GM21367 (cell line): Measurements from ENCODE around the gene HOOK2.

Experiments used
- ATAC-seq: cut with Tn5 transposase; IDR thresholded peaks from one replicate; pipeline ENCODE4 v1.9.1; 2021; ENCODE audit not compliant: unreplicated experiment

Gene HOOK2

GRCh38 chr19:12794196-12794941 is 19.0 kb upstream of the HOOK2 start:
- no peak for ATAC-seq

DNA sequence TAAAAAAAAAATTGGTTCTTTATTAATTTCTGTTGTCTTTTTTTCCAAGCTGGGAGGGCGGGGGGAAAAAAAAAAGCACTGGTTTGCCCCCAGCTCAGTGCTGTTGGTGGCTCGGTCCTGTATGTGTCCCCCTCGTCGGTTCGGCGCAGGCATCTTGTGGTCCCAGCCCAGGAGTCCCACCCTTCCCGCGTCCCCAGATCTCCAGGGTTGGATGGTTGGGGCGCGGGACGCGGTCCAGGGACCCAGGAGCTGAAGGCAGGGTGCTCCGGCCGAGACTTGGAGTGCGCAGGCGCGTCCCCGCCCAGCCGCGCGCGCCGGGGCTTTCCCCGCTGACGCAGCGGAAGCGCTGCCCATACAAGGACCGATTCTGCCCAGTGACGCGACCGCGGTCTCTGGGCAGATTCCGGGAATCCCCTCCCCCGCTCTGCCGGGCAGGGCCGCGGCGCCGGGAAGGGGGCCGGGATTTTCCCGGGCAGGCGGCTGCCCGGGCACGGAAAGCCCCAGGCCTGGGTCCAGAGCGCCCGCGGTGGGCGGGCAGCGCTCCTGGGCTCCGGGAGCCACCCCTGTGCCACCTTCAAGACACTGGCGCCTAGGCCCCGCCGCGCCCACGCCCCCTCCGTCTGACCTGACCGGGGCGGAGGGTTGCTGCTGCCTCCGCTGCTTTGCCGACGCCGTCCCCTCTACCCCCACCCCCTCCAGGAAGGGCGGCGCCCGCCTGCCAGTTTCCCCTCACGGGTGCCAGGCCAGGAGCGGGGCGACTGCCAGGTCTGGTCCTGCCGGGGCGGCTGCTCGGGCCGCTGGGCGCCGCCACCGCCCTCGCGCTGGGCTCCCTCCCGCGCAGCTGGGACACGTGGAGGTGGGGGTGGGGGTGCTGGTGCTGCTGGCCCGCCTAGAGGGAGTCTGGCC is 18.2 kb upstream of the HOOK2 start:
- ATAC-seq: peak; percentile 26

GRCh38 chr19:12792853-12793289 is 17.5 kb upstream of the HOOK2 start:
- ATAC-seq: no peak

DNA sequence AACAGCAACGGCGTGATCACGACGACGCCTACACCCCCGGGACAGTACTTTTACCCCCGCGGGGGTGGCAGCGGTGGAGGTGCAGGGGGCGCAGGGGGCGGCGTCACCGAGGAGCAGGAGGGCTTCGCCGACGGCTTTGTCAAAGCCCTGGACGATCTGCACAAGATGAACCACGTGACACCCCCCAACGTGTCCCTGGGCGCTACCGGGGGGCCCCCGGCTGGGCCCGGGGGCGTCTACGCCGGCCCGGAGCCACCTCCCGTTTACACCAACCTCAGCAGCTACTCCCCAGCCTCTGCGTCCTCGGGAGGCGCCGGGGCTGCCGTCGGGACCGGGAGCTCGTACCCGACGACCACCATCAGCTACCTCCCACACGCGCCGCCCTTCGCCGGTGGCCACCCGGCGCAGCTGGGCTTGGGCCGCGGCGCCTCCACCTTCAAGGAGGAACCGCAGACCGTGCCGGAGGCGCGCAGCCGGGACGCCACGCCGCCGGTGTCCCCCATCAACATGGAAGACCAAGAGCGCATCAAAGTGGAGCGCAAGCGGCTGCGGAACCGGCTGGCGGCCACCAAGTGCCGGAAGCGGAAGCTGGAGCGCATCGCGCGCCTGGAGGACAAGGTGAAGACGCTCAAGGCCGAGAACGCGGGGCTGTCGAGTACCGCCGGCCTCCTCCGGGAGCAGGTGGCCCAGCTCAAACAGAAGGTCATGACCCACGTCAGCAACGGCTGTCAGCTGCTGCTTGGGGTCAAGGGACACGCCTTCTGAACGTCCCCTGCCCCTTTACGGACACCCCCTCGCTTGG is 16.9 kb upstream of the HOOK2 start:
- no peak for ATAC-seq

GRCh38 chr19:12791345-12792050 is 16.1 kb upstream of the HOOK2 start, which contains the start of gene JUNB:
Gene JUNB (plus strand): TSS chr19:12791486. CDS start chr19:12791772, 286 bp downstream.
- peak; percentile 32 for ATAC-seq

DNA sequence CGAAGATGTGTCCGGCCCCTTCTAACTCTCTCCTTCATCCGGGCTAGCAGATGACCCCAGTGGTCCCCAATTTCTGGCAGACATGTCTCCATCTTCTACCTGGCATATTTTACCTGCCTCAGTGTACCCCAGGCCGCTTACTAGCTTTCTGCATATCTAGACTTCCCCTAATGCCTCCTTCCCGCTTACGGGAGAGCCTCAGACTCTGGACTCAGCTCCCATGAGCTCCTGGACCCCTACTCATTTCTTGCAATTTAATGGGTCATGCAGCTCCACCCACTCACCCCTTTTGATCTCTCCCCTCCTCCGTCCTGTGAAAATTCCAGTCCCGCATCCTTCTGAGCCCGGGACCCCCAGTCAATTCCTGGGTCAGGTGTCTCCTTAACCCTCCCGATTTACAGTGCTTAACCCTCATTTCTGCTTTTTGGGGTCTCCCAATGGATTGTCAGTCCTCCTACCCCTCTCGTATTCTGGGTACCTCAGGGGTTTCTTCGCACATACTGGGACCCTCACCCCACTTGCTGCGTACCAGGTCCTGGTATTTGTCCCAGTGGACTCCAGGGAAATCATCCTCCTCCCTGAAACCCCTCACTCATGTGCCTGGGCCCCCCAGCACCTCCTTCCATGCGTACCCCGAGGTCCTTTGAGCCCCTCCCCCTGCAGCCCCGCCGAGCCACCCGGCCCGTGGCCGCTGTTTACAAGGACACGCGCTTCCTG is 15.4 kb upstream of the HOOK2 start:
- ATAC-seq: no peak

GRCh38 chr19:12789904-12790619 is 14.7 kb upstream of the HOOK2 start:
- ATAC-seq: peak; percentile 25

- ATAC-seq: no peak
These were observed 13.9 kb upstream of the HOOK2 start for GRCh38 chr19:12789098-12789903.

DNA sequence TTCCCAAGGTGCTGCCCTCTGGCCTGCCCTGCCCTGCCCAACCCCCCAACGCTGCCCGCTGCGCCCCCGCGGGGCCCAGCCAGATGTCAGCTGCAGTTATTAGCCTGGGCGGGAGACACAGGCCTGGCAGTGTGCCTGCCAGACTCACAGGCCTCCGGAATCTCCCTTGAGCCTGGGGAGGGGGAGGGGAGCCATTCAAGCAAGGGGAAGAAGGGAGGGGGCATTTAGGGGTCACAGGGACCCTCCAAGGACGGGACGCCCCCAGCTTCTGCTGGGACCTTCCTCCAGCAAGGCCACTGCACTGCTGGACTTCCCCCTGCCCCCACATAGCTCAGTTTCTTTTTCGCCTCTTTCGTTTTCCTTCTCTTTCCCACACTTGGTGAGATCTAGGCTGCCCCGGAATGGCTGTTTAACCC is 13.3 kb upstream of the HOOK2 start:
- no peak for ATAC-seq

DNA sequence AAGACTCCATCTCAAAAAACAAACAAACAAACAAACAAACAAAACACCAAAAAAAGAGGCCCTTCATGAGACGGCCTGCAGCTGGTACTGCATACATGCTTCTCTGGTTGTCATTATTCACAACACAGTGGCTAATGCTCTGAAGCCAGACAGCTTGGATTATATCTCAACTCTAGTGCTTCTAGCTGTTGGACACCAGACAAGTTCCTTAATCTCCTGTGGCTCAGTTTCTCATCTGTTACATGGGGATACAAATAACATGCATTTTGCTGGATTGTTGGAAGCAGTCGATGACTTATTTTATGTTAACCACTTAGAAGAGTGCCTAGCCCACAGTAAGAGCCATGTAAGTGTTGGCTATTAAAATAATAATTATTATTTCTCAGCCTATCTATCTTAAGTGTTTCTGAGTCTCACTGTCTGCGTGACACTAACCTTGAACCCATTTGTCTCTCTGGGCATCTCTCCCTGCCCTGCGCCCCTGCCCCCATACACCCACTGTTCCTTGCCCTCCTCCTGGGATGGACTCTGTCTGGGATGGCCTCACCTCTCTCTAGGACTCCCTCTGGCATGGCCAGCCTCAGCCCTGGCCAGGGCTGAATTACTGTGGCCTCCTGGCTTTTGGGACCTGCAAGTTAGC is 12.8 kb upstream of the HOOK2 start:
- ATAC-seq: no peak

DNA sequence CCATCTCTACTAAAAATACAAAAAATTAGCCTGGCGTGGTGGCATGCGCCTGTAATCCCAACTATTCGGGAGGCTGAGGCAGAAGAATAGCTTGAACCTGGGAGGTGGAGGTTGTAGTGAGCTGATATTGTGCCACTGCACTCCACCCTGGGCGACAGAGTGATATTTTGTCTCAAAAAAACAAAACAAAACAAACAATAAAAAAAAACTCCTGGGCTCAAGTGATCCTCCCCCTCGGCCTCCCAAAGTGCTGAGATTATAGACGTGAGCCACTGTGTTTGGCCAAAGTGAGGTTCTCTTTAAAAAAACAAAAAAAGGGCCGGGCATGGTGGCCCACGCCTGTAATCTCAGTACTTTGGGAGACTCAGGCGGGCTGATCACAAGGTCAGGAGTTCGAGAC is 12.1 kb upstream of the HOOK2 start:
- no peak for ATAC-seq

- no peak for ATAC-seq
These were observed 11.6 kb upstream of the HOOK2 start for GRCh38 chr19:12786952-12787351.

- no peak for ATAC-seq
These were observed 11.0 kb upstream of the HOOK2 start for GRCh38 chr19:12786141-12786870.

DNA sequence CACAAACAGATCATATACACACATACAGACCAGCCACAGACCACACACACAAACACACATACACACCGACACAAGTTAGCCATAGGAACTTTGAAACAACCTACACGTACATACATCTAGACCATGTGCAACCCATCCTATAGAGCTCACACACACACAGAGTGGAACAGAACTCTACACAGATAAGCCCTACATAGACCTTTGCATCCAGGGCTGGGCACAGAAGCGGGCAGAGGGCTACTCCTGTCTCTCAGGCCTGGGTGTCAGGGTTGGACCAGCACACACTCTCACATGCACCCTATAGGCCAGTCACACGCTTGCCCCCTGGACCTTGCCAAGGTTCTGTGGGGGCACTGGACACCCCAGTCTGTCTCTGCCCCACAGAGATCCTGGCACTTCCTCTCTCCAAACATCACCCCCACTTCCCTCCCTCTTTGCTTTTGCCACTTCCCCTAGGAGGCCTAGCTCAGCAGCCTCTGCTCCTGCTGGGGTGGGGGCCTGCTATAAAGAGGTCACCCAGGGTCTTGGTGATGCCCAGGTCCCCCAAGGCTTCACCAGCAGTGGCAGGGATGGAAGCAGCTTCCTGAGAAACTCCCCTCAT is 10.2 kb upstream of the HOOK2 start:
- no peak for ATAC-seq

- ATAC-seq: no peak
These were observed 9.6 kb upstream of the HOOK2 start for GRCh38 chr19:12784871-12785430.

DNA sequence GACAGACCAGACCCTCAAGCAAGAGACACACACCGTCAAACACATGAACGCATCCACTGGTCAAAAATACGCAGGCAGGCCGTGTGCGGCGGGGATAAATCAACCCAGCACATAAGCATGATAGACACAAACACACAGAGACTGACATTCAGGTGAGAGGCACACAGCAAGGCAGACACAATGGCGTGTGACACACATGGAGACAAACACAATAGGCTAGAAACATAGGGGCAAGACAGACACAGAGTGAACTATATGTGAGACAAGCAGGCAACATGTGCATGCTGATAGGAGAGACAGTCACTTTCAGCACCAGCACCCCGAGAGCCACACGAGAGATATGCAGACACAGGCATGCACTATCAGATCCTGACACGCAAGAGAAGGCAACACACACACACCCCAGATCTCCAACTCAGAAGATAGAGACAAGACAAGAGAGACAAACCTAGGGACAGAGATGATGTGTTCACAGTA is 9.1 kb upstream of the HOOK2 start:
- no peak for ATAC-seq
